ENCODE measurements around the gene C12orf57. TPM values are rescaled to one million over a fixed set of nuclear protein-coding genes. Genes with fewer than 3 reads are reported as not detected.

Gene C12orf57
- total and polyA plus RNA-seq, 9 of the 15 experiments (the other 6 are each of a cell fraction or from before 2014, with no cell fraction given) = 26.7 to 191 (median 107) TPM

DNA sequence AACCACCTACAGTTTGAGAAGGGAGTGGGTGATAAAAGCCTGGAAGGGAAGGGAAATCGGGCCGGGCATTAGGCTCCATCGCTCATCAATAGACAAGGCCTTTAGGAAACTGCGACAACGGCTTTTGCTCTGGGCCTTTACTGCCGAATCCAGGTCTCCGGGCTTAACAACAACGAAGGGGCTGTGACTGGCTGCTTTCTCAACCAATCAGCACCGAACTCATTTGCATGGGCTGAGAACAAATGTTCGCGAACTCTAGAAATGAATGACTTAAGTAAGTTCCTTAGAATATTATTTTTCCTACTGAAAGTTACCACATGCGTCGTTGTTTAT, 467 bp upstream of the C12orf57 start (continued):
- 0 out of 2 replicates have a peak, but pooled peaks have one; percentile 25 for TF ChIP-seq ZNF589 (CRISPR knock-in tag; IDR thresholded peaks at IDR 0.05; ENCODE audit: low read depth)
- no peak for TF ChIP-seq NFXL1 (CRISPR knock-in tag; IDR thresholded peaks at IDR 0.05)
- TF ChIP-seq CXXC5 (CRISPR knock-in tag; IDR thresholded peaks at IDR 0.05) = no peak
- TF ChIP-seq ZNF263 (CRISPR knock-in tag; IDR thresholded peaks at IDR 0.05; ENCODE audit: borderline replicate concordance) = no peak

DNA sequence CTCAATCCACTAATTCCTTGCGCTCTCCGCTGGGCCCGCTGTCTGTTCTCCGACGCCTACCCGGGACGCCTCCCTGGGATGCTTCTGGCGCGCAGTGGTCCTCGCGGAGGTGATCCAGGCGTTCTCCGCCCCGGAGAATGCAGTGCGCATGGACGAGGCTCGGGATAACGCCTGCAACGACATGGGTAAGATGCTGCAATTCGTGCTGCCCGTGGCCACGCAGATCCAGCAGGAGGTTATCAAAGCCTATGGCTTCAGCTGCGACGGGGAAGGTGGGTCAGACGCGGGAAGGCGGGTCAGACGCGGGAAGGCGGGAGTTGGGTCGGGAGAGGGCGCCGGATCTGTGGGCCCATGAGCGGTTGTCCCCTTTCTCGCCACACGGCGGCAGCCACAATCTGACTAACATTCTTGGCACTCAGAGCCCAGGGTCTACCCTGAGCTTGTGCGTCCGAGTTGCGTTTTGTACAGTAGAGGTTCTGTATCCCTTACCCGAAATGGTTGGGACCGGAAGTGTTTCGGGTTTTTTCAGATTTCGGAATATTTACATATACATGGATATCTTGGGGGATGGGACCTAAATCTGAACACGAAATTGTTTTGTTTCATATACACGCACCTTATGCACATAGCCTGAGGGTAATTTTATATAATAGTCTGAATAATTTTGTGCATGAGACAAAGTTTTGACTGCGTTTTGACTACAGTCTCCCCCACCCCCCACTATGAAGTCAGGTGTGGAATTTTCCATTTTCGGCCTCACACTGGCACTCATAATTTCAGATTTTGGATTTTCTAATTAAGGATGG, 762 bp downstream of the C12orf57 start:
- POLR2A ChIA-PET = interaction anchor here (0.5 to 6.3 kb wide), 40 partner anchors 10 to 322 kb away, joined by 3 to 98 read pairs (median 5); partner anchors contain the start of genes ATN1, C1RL, CDCA3 and LRRC23
- Histone ChIP-seq H3K9me1 (ENCODE audit: control insufficient read depth, insufficient read depth, low read length) (no peaks in the 10 kb centered on the region), H3K9ac (ENCODE audit: insufficient read depth in 1 of 2, low read depth in 2 of 2, low read length in 2 of 2) (peak overlapping the region; percentile 86 to 88), H3K27ac (ENCODE audit: extremely low read depth, low read depth, low read length) (peak overlapping the region; percentile 96), H3K9me3 (replicated peaks; ENCODE audit: control insufficient read depth, insufficient read depth, low read depth, low read length) (no peaks in the 10 kb centered on the region), H4K20me1 (replicated peaks; ENCODE audit: control insufficient read depth, insufficient read depth, low read length) (no peaks in the 10 kb centered on the region), H2AFZ (ENCODE audit: low read depth, low read length) (peak overlapping the region; percentile 79), H3K4me1 (replicated peaks in 1 of 2; ENCODE audit: control insufficient read depth in 2 of 2, insufficient read depth in 2 of 2, low read length in 2 of 2) (peaks cover 13 to 50% of the 10 kb centered on the region in 2 experiments), H3K27me3 (ENCODE audit: control insufficient read depth in 2 of 2, insufficient read depth in 2 of 2, low read length in 2 of 2) (no peaks in the 10 kb centered on the region), H3K36me3 (ENCODE audit: control insufficient read depth, insufficient read depth, low read length) (peaks cover 24% of the 10 kb centered on the region; the same call in 2 of the 3 replicates), H3K79me2 (ENCODE audit: control insufficient read depth, insufficient read depth, low read length) (peaks cover 13% of the 10 kb centered on the region), H3K4me2 (ENCODE audit: insufficient read depth, low read length) (peak overlapping the region; percentile 94), H3K4me3 (peak overlapping the region; percentile 49)
- 2% methylated on average over 39 of the region's 48 CpGs for WGBS (ENCODE audit: insufficient coverage, low coverage, missing lambda C conversion rate)
- CTCF ChIA-PET (ENCODE audit: low intra/inter-chr PET ratio) = interaction anchor here (1.3 to 2.3 kb wide), 5 partner anchors 17 to 165 kb away, joined by 4 to 14 read pairs (median 12); partner anchors contain the start of gene C1R
- ATAC-seq (peak; percentile 72), FAIRE-seq (peak; percentile 87), DNase-seq (ENCODE audit: extremely low read depth in 1 of 4, low spot score in 3 of 4) (peak; percentile 55 to 92 (median 65))
- no TSS peak for BruUV-seq (replicated peaks)
- intact Hi-C loops (cut with micrococcal nuclease) (loop anchor here (1.0 to 5.0 kb wide), 5 partner anchors 20 to 164 kb away; partner anchors contain the start of genes C1RL and TPI1), in situ Hi-C loops (cut with MboI) (loop anchor here (5.0 kb wide), 1 partner anchor 77 kb away; the partner anchor contains the start of gene TPI1)
- TF ChIP-seq ZNF140 (CRISPR knock-in tag; IDR thresholded peaks at IDR 0.05) (no peak), ZBTB1 (CRISPR knock-in tag; IDR thresholded peaks at IDR 0.05; ENCODE audit: borderline replicate concordance, low read depth) (no peak; the same call in 1 of the 2 replicates), BRCA1 (IDR thresholded peaks at IDR 0.05) (no peak), BRCA1 (CRISPR knock-in tag; IDR thresholded peaks at IDR 0.05) (no peak), MYC (IDR thresholded peaks at IDR 0.05; ENCODE audit: low read depth, low read length) (0 out of 2 replicates have a peak, but pooled peaks have one; percentile 29), MYC (CRISPR knock-in tag; IDR thresholded peaks at IDR 0.05; ENCODE audit: borderline replicate concordance, low read depth) (no peak), FOXA3 (CRISPR knock-in tag; conservative IDR thresholded peaks at IDR 0.05 in 1 of 2, IDR thresholded peaks at IDR 0.05 in 1 of 2) (no peak), ZFP36 (IDR thresholded peaks at IDR 0.05; ENCODE audit: low read depth, low read length, partially characterized antibody) (no peak), ARNT (IDR thresholded peaks at IDR 0.05) (no peak), ZNF146 (CRISPR knock-in tag; IDR thresholded peaks at IDR 0.05; ENCODE audit: unreplicated experiment) (no peak)
- TF ChIP-seq, protein P1, sequence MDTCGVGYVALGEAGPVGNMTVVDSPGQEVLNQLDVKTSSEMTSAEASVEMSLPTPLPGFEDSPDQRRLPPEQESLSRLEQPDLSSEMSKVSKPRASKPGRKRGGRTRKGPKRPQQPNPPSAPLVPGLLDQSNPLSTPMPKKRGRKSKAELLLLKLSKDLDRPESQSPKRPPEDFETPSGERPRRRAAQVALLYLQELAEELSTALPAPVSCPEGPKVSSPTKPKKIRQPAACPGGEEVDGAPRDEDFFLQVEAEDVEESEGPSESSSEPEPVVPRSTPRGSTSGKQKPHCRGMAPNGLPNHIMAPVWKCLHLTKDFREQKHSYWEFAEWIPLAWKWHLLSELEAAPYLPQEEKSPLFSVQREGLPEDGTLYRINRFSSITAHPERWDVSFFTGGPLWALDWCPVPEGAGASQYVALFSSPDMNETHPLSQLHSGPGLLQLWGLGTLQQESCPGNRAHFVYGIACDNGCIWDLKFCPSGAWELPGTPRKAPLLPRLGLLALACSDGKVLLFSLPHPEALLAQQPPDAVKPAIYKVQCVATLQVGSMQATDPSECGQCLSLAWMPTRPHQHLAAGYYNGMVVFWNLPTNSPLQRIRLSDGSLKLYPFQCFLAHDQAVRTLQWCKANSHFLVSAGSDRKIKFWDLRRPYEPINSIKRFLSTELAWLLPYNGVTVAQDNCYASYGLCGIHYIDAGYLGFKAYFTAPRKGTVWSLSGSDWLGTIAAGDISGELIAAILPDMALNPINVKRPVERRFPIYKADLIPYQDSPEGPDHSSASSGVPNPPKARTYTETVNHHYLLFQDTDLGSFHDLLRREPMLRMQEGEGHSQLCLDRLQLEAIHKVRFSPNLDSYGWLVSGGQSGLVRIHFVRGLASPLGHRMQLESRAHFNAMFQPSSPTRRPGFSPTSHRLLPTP (IDR thresholded peaks at IDR 0.05; ENCODE audit: borderline replicate concordance, extremely low read depth, insufficient read length) = no peak
